ENCODE results near the gene PRF1.

DNA sequence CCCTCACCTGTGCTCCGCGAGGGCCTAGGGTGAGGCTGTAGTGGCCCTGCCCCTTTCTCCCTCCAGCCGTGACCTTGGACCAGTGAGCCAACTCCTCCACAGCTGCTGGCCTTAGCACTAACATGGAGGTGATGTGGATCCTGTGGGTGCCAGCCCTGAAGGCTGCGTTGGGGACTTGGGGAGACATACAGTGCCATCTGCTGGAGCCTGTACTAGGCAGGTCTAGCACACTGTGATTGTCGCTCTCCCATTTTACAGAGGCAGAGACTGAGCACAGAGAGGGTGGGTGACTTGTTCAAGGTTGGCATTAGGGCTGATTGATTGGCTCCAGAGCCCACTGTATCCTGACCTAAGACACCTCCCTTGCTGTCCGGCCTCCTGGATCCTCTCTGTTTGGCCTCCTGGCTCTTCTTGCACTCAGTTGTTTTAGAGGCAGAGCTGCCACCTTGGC is 37.6 kb downstream of the PRF1 start:
- TF ChIP-seq, protein P1, sequence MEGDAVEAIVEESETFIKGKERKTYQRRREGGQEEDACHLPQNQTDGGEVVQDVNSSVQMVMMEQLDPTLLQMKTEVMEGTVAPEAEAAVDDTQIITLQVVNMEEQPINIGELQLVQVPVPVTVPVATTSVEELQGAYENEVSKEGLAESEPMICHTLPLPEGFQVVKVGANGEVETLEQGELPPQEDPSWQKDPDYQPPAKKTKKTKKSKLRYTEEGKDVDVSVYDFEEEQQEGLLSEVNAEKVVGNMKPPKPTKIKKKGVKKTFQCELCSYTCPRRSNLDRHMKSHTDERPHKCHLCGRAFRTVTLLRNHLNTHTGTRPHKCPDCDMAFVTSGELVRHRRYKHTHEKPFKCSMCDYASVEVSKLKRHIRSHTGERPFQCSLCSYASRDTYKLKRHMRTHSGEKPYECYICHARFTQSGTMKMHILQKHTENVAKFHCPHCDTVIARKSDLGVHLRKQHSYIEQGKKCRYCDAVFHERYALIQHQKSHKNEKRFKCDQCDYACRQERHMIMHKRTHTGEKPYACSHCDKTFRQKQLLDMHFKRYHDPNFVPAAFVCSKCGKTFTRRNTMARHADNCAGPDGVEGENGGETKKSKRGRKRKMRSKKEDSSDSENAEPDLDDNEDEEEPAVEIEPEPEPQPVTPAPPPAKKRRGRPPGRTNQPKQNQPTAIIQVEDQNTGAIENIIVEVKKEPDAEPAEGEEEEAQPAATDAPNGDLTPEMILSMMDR (IDR thresholded peaks at IDR 0.05; ENCODE audit: poor library complexity) = no peak
- TF ChIP-seq EZH2phosphoT487 (IDR thresholded peaks at IDR 0.05; ENCODE audit: low read depth, severe bottlenecking, unreplicated experiment) (no peak), EZH2 (IDR thresholded peaks at IDR 0.05; ENCODE audit: borderline replicate concordance) (no peak)

All from hepatocyte (in vitro differentiated cells).